OCI-M1 (cell line): ENCODE measurements around the gene RAPH1.
A peak's percentile ranks its signal among the peaks of the same experiment; 100 is the strongest.

Experiments
- DNase-seq: peaks from one replicate; lab custom pipeline; 2025; lab: John Stamatoyannopoulos, UW

The RAPH1 gene

DNA sequence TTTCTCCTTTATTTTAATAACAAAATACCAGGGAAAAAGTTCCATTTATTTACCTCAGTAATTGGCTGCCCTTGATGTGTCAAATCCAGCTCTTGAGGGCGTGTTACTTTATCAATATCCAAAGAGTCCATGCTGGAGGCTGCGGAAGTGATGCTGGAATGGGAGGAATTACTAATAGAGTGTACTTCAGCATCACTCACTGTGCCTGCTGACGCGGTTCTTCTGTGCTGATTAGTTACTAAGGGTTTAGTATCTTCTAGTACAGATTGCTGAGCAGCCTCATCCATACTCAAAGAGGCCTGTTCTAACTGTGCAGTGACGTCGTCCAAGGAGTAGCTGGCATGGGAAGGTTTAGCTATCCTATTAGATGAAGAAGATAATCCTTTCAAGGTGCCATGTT is 45.6 kb downstream of the RAPH1 start:
- DNase-seq: no peak

DNA sequence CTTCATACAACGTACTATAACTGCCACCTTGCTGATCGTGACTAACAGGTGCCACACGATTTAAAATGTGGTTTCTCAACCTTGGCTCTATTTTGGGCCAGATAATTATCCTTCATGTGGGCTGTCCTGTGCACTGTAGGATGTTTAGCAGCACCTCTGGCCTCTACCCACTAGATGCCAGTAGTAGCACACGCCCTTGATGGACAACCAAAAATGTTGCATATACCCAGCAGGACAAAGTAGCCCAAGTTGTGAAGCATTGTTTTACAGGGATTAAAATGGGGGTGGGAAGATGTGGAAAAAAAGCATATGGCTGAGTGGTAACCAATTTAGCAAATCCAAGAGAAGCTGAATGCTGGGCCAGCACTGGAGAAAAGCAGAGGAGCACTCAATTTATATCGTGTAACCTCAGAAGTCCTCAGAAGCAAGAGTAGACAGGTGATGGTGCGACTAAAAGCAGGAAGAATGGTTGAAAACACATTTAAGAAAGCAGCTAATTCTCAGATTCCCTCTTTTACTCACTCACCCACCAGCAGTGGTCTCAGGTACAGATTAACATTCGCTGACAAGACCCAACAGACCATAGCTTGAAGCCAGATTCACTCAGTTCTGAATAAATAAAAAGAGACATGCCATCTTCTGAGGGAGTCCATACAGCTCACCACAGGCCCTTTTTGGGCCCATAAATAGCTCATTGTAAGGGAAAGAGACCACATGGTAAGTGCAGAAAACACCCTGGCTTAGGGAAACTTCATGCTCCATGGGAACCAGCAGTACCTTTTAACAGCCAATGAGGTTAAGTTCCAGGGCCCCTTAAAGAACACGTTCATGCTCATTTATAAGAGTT is 50.6 kb downstream of the RAPH1 start:
- DNase-seq: peak; percentile 66

DNA sequence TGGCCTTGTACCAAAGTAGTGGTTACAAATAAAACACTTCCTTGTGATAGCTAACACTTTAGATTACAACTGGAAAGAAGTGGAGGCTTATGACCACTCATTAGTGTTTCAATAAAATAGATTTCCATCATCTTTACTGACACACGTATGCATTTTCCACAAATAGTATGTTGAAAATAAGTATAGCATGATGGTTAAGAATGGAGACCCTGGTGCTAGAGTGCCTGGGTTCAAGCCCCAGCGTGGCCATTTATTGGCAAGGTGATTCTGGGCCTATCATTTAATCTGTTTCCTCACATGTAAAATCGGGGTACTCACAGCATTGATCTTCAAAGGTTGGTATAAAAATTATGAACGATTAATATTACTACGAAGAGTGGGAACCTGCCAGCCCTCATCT is 54.5 kb downstream of the RAPH1 start:
- DNase-seq: no peak

DNA sequence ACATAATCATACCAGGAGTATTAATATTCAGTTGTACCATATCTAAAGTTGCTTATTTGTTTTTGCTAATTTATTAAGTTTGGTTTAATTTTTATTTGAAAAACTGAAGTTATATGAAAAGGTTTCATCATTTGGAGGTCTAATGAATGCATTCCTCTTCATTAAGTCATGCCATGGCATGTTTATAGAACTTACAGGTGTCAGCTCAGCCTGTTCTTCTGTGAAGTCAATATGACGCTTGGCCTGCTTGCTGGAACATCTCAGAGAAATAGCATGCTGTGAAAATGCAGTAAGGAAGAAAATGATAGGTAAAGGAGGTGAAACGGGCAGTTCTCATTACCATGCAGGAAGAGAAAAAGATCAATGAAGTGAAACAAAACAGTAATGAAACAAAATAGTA is 58.2 kb downstream of the RAPH1 start:
- DNase-seq: no peak

DNA sequence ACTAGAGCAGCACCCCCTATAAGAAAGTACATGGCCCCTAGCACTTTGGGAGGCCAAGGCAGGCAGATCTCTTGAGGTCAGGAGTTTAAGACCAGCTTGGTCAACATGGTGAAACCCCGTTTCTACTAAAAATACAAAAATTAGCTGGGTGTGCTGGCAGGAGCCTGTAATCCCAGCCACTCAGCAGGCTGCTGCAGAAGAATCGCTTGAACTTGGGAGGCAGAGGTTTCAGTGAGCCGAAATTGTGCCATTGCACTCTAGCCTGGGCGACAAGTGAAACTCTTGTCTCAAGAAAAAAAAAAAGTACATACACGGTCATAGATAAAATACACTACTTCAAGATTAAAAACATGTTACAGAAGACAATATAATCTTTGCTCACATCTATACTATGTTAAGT is 63.8 kb downstream of the RAPH1 start:
- DNase-seq: no peak

DNA sequence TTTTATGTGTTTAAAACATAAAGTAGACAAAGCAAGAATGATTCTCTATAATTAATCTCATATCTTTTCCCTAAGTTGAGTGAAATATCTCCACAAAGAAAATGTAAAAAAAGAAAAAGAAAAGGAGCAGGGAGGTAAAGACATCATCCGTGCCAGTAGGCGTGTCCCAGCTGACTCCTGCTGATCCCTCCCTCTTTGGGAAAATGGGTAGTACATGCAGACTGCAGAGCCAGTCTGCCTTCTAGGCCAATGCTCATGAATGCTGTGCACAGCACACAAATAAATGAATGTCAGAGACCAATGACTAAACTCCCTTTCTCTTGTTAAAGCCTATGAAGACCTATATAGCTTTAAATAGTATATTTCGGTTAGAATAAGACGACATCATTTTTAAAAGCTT is 64.7 kb downstream of the RAPH1 start:
- no peak for DNase-seq

DNA sequence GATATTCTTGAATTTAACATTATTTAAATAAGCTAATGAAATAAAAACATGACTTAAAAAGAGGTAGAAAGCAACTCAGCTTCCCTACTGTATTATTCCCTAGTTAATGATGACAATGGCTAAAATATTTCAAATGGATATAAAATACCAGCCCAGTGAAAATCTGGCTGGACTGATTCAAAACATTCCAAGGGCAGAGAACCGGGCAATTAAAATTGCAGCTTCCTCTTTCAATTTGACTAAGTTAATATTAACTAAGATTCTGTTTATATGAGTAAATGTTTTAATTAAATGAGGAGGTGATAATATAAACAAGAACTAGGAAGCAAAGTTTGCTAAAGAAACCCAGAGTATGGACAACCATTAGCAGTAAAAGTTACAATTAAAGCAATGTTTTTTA is 65.6 kb downstream of the RAPH1 start:
- no peak for DNase-seq

DNA sequence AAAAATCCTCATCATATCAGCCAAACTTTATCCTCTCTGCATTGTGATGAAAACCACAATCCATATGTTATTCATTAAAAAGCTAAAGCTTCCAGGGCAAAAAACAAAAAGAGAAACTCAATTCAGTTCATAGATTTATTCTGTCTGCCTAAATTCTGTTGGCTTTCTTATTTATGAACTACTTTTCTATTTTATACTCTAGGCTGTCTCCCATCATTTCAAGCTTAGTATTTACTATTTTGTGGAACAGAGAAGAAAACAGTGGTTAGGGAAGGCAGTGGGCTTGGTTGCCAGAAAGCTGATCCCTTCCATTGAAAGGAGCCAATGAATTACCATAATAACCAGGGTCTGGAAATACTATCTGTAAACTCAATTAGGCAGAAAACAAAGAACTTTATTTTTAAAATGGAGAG is 71.8 kb downstream of the RAPH1 start:
- no peak for DNase-seq

DNA sequence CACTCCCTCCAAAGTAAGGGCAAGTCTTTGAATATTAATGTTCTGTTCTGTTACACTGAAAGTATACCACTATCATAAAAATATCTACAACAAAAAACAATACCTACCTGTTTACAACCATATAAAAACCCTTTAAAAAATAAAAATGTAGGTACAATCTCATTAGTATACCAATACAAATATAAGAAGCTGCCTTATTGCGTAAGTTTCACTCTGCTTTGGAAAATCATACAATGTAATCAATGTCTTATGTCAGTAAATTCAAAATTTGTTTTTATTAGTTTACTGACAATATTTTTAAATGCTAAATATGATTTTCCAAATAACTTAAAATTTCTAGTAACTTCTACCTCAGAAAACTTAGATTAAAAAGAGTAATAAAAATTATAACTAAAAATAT is 72.8 kb downstream of the RAPH1 start:
- no peak for DNase-seq

DNA sequence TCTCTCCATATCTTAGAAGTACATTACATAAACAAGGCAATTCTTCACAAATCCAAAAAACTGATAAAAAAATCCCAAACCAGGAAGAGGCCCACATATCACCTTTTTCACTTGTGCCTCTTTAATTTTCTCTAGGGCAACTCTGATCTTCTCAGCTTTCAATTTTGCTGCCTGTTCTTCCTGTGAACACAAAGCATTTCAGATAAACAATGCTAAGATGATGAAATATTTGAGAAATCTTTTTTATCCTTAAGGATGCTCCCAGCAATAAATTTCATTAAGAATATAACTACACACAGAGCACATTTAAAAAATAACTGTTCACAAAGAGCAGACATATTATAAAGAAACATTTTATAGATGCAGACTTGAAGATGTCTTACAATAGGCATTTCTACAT is 73.4 kb downstream of the RAPH1 start:
- no peak for DNase-seq

DNA sequence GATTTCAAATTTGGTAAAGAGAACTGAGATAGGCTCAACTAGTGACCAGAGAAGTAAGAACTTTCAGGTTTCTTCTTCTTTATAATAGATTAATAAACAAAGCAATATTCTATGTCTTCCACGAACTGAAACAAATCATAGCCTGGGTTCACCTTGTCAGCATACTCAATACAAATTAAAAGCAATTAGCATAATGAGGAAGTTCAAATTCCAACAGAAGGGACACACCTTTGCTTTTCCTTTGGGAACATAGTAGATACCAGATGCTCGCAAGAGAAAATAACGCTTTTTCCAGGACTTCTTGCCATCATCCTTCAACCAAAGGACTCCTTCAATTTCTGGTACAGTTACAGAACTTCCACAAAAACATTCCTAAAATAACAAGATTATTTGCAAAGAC is 79.9 kb downstream of the RAPH1 start:
- DNase-seq: no peak

DNA sequence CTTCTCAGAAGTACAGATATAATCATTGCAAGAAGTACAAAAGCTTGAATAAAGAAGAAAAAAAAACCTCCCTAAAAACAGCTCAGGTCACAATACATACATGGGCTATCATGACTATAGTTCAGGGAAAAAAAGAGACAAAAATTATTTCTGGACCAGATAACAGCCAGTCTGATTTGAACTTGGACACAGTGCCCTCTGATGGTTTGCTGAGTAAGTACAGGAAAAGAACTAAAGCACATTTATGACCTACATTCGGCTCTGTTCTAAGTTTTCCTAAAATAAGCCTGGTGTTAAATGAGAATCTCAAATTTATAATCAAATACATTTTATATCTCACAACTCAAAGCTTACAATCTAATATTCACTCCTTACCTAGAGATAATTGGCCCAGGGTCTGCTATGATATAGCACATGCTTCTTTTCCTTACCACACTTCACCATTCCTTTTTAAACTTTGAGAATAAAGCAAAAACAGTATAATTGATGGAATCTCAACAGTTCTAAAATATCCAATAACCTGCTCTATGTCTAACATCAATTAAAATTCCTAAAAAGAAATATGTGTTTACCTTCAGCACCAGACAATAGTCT is 81.1 kb downstream of the RAPH1 start:
- peak; percentile 79 for DNase-seq

DNA sequence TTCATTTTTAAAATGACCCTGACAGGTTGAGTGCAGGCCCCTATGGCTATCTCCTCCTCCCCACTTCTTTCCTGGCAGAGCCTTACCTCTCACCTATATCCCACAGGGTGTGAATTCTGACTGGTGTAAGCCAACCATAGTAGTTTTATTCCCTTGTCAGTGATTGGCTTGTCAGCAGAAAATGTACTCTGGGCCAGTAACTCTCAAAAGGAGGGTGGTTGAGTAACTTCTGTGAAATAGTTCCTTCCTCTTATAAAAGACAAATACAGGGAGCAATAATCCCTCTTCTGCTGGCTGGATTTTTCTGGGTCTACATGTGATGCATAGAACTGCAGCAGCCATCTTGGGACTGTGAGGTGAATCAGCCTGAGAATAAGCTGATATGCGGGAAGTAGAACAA is 83.4 kb downstream of the RAPH1 start:
- DNase-seq: peak; percentile 14

DNA sequence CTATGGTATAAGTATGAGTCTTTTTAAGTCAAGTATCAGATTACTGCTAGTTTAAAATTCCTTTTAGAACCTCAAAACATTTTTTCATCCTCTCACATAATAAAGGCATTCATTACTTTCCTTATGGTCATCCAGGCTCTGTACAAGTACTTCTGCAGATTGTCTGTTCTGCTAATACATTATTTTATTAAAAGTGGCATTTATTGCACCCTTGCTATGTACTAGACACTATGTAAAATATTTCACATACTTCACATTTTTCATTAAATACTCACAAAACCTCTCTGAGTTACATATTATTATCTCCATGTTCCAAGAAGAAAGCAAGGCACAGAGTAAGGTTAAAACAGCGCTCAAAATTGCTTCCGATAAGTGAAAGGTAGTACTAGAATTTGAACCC is 84.1 kb downstream of the RAPH1 start:
- no peak for DNase-seq

DNA sequence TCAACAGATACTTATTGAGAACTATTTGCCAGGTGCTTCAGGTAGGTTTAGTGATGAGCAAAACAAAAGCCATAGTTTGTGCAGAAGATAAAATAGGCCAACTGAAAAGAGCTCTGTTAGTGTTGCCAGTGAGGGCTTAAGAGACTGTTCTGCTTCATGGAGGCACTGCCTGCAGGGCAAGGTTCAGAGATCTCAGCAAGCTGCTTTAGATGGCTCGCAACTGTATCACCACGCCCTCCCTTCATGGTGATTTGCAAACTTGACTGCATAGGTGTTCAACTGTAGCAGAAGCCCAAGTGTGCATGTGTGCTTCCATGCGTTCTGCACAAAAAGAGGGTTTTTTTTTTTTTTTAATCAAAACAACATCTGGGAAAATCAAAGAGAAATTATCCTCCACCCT is 84.5 kb downstream of the RAPH1 start:
- no peak for DNase-seq

DNA sequence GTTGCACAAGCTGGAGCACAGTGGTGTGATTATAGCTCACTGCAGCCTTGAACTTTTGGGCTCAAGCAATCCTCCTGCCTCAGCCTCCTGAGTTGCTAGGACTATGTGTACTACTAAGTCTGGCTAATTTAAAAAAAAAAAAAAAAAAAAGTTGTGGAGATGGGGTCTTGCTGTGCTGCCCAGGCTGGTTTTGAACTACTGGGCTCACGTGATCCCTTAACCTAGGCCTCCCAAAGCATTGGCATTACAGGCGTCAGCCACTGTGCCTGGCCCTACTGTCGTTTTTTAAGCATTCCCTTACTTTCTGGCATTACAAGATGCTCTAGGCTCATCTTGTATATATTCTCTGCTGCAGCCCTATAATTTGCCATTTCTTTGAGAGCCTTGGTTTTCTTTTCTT is 88.3 kb downstream of the RAPH1 start:
- DNase-seq: no peak

DNA sequence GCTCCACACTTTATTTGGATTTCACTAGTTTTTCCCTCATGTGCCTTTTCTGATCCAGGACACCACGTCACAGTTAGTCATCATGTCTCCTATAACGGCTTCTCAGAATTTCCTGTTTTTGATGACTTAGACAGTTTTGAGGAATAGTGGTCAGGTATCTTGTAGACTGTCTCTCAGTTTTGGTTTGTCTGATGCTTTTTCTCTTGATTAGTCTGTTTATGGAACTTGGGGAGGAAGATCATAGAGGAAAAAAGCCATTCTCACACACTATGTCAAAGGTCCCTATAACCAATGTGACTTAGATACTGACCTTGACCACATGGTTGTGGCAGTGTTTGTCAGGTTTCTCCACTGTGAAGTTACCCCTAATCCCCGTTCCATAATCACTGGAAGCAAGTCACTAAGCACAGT is 89.0 kb downstream of the RAPH1 start:
- peak; percentile 57 for DNase-seq

DNA sequence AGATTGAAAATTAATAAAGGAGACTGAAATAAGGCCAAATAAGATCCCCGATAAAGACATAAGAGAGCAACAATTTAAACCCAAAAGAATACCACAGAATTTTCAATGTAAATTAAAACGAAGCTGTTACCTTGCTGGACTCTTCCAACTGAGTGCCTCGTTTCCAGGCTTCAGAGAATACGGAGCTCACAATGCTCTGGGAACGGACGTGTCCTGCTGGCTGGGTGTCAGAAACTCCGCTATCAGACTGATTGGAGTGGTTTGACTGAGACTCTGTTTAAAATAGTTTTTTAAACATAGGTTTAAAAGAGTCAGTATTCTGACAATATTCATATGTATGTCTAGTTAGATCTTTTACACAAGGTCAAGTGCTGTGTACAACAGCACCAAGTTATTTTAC is 90.4 kb downstream of the RAPH1 start:
- no peak for DNase-seq

DNA sequence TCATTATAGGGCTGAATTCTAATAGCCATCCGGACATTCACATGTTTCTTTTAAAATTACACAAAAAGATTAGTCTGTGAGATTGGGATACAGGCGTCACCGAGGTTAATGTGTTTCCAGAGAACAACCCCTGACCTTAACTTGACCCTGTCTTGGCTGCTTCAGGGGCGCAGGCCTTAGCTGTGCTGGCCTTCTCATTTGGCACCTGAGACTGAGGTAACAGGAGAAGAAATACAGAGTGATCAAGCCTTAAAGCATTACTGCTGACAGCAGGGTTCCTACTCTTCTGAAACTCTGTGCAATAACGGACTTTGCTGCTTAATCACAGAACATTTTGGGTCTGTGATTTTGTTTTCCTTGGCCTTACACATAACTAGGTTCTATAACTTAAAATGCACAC is 92.6 kb downstream of the RAPH1 start:
- no peak for DNase-seq

DNA sequence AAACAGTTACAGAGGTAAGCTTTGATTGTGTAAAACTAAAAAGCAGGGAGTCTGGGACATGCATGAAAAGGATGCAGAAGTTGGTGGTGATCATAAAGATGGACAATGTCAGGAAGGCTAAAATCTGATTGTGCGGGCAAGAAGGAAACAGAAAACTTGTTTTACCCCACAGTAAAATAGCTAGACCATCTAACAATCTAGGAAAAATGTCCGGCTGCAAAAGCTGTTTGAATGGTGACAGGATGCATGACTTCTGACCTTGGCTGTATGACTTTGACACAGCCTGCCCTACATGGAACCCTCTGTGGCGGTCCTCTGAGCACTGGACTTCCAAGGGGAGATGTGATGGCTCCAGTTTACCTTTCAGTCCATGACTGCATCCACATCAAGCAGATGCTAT is 93.6 kb downstream of the RAPH1 start:
- no peak for DNase-seq

DNA sequence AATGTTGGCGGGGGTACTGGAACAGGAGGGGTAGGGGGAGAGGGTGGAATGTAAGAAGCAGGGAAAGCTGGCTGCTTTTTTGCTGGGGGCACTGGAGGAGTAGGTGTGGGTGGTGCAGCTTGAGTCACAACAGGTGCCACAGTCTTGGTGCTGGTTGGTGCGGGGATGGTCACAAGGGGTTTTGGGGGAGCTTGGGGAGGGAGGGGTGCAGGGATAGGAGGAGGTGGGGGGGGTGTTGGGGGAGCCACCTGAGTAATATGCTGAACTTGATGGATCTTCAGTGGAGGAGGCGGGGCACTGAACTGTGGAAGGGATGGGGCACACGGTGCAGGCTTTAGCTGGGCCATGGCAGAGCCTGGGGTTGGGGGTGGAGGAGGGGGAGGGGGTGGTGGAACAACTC is 94.4 kb downstream of the RAPH1 start:
- no peak for DNase-seq

DNA sequence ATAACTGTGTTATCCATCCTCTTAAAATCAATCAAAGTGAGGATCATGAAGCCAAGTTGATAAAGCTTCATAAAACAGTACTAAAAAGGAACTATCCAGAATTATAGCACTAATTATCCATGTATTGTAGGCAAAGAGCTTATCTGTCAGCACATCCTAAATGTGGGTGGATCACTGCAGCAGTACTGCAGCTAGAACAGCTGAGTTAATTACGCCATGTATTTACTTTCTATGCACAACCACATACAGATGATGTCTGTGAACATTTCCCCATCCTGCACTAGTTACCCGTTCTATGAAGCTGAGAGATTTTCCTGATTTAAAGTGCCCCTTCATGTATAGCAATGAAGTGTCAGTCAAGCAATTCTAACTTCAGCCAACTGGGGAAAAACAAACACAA is 96.6 kb downstream of the RAPH1 start:
- no peak for DNase-seq

DNA sequence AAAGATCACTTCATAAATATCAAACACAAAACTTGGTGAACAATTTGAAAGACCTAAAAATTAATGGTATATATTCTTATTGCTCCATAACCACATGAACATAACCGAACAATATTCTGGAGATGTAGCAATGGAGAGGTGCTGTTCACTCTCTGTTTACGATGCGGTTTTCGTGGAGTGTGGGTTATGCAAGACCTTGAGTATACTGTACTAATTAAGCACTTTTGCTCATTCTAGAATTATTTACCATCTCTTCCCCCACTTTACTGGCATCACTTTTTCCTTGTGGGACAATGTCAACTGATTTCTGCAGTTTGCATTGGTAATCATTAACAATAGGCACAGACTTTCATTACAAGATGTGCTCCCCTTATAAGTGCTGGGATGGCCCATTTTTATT is 97.6 kb downstream of the RAPH1 start:
- no peak for DNase-seq

DNA sequence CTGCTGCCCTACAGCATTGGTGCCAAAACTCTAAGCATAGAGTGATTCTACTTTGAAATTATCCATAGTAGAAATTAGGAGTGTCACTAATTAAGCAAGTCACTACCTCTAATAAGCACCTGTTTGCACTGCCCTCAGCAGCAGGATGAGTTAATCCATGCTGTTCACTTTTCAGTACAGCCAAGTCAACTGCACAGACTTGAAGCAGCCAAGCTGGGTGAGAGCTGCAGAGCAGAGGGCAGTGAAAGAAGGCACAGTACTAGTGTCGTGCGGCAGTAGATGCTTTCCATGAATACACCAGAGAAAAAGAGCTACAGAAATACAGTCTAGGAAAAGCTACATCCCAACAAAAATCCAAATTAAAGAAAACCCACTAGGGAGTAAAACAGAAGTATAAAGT is 98.6 kb downstream of the RAPH1 start:
- no peak for DNase-seq
